Measurements from ENCODE around the gene MRPS24. TPM values are rescaled to one million over a fixed set of nuclear protein-coding genes. Genes with fewer than 3 reads are reported as not detected.
A peak's percentile ranks its signal among the peaks of the same experiment; 100 is the strongest.

Gene MRPS24
- total and polyA plus RNA-seq, 2 of the 13 experiments (the other 11 are each of a cell fraction or from before 2014, with no cell fraction given), result 135 to 162 TPM

GRCh38 chr7:43869006-43869866 is at the start of gene MRPS24 (continued):
- no peak for TF ChIP-seq ZNF280D (CRISPR knock-in tag; IDR thresholded peaks at IDR 0.05)
- TF ChIP-seq, protein P1, sequence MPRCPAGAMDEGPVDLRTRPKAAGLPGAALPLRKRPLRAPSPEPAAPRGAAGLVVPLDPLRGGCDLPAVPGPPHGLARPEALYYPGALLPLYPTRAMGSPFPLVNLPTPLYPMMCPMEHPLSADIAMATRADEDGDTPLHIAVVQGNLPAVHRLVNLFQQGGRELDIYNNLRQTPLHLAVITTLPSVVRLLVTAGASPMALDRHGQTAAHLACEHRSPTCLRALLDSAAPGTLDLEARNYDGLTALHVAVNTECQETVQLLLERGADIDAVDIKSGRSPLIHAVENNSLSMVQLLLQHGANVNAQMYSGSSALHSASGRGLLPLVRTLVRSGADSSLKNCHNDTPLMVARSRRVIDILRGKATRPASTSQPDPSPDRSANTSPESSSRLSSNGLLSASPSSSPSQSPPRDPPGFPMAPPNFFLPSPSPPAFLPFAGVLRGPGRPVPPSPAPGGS (CRISPR knock-in tag; IDR thresholded peaks at IDR 0.05), result 0 out of 2 replicates have a peak, but pooled peaks have one; percentile 29
- 0 out of 2 replicates have a peak, but pooled peaks have one; percentile 76 for TF ChIP-seq PCBP1 (IDR thresholded peaks at IDR 0.05; ENCODE audit: borderline replicate concordance, low read depth, low read length)
- no peak for TF ChIP-seq SMAD1 (CRISPR knock-in tag; IDR thresholded peaks at IDR 0.05; ENCODE audit: borderline replicate concordance, low read depth)
- no peak for TF ChIP-seq ZNF557 (CRISPR knock-in tag; IDR thresholded peaks at IDR 0.05)
- TF ChIP-seq STAG1 (CRISPR knock-in tag; IDR thresholded peaks at IDR 0.05), result no peak
- TF ChIP-seq, protein P2, sequence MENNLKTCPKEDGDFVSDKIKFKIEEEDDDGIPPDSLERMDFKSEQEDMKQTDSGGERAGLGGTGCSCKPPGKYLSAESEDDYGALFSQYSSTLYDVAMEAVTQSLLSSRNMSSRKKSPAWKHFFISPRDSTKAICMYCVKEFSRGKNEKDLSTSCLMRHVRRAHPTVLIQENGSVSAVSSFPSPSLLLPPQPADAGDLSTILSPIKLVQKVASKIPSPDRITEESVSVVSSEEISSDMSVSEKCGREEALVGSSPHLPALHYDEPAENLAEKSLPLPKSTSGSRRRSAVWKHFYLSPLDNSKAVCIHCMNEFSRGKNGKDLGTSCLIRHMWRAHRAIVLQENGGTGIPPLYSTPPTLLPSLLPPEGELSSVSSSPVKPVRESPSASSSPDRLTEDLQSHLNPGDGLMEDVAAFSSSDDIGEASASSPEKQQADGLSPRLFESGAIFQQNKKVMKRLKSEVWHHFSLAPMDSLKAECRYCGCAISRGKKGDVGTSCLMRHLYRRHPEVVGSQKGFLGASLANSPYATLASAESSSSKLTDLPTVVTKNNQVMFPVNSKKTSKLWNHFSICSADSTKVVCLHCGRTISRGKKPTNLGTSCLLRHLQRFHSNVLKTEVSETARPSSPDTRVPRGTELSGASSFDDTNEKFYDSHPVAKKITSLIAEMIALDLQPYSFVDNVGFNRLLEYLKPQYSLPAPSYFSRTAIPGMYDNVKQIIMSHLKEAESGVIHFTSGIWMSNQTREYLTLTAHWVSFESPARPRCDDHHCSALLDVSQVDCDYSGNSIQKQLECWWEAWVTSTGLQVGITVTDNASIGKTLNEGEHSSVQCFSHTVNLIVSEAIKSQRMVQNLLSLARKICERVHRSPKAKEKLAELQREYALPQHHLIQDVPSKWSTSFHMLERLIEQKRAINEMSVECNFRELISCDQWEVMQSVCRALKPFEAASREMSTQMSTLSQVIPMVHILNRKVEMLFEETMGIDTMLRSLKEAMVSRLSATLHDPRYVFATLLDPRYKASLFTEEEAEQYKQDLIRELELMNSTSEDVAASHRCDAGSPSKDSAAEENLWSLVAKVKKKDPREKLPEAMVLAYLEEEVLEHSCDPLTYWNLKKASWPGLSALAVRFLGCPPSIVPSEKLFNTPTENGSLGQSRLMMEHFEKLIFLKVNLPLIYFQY (CRISPR knock-in tag; IDR thresholded peaks at IDR 0.05; ENCODE audit: borderline replicate concordance), result peak; percentile 5; the same call in 1 of the 2 replicates
- TF ChIP-seq MYC (CRISPR knock-in tag; IDR thresholded peaks at IDR 0.05; ENCODE audit: borderline replicate concordance), result peak; percentile 21; the same call in 1 of the 2 replicates
- TF ChIP-seq SRSF1 (optimal IDR thresholded peaks at IDR 0.05; ENCODE audit: low read depth, low read length), result peak; percentile 76
- TF ChIP-seq, protein P3, sequence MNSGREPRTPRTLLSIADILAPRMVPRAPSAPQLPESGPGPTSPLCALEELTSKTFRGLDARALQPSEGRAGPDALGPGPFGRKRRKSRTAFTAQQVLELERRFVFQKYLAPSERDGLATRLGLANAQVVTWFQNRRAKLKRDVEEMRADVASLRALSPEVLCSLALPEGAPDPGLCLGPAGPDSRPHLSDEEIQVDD (CRISPR knock-in tag; IDR thresholded peaks at IDR 0.05; ENCODE audit: borderline replicate concordance), result no peak
- 0 out of 2 replicates have a peak, but pooled peaks have one; percentile 8 for TF ChIP-seq CAMTA2 (CRISPR knock-in tag; IDR thresholded peaks at IDR 0.05; ENCODE audit: borderline replicate concordance)
- TF ChIP-seq ARID3A (IDR thresholded peaks at IDR 0.05; ENCODE audit: low read depth, low read length), result no peak
- TF ChIP-seq ZFX (CRISPR knock-in tag; IDR thresholded peaks at IDR 0.05; ENCODE audit: low read depth), result peak; percentile 88
- TF ChIP-seq ZNF431 (CRISPR knock-in tag; IDR thresholded peaks at IDR 0.05; ENCODE audit: borderline replicate concordance, low read depth), result 0 out of 2 replicates have a peak, but pooled peaks have one; percentile 71
- no peak for TF ChIP-seq THAP8 (CRISPR knock-in tag; IDR thresholded peaks at IDR 0.05; ENCODE audit: borderline replicate concordance)

All from HepG2 (cell line).